GM12872 (cell line): Measurements from ENCODE around the gene PIBF1.

Source experiments
- CTCF ChIP-seq: IDR thresholded peaks from 3 replicates; pipeline ENCODE4 v1.5.1; 2011; ENCODE audit warnings: low read depth, mild to moderate bottlenecking, low read length, moderate library complexity; ENCODE audit not compliant: insufficient read depth

Gene PIBF1

GRCh38 chr13:72864142-72865011 lies 82.4 kb downstream of the PIBF1 start:
- TF ChIP-seq CTCF: no peak

- no peak for TF ChIP-seq CTCF
These were observed 86.3 kb downstream of the PIBF1 start for GRCh38 chr13:72868229-72868628.

- no peak for TF ChIP-seq CTCF
These were observed 93.3 kb downstream of the PIBF1 start for GRCh38 chr13:72875233-72875632.

- TF ChIP-seq CTCF: no peak
These were observed 102.2 kb downstream of the PIBF1 start for GRCh38 chr13:72884101-72884500.

- no peak for TF ChIP-seq CTCF
These were observed 104.5 kb downstream of the PIBF1 start for GRCh38 chr13:72886272-72887067.

GRCh38 chr13:72889495-72889894 lies 107.6 kb downstream of the PIBF1 start:
- no peak for TF ChIP-seq CTCF

GRCh38 chr13:72890546-72890945 lies 108.6 kb downstream of the PIBF1 start:
- no peak for TF ChIP-seq CTCF
